A375 (cell line): Measurements from ENCODE around the gene NEUROG2. TPM values are rescaled to one million over a fixed set of nuclear protein-coding genes. Genes with fewer than 3 reads are reported as not detected.

ENCODE experiments used
- total RNA-seq: library from RNA; depleted of rRNA; stranded (reverse); fragments of >200 nt; shearing (Covaris generic); gene quantifications from 2 replicates; pipeline ENCODE4 v1.2.3, GENCODE V29; 2014; rRNA removed

NEUROG2 gene
- total RNA-seq: 0.26 TPM in 1 of 2 replicates, not detected in the other

DNA sequence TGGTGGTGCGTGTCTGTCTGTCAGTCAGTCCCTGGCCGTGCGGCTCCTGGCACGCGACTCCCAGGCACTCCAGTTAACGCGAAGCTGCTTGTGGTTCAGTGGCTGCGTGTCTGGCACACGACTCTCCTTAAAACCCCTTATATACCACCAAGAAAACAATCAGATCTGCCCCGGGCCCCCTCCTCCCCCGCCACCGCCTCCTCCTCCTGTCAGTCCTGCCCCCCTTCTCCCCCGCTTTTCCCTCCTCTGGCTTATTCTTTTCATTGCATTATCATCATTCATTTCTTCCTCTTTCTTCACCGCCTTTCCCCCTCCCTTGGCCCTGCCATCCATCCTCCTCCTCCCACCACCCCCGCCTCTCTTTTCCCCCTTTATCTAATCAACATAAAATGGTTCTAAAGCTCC, at the start of gene NEUROG2:
TSS of gene NEUROG2 (minus strand) at position 115 of the 405 bp plus-strand sequence. CDS start 705 bp downstream, outside the sequence.

Other genes starting within 250 kb of the NEUROG2 start
- gene TIFA, start 230.3 kb downstream of the NEUROG2 start, total RNA-seq: 10.3 and 12.0 TPM in 2 replicates
- 8.6 and 9.8 TPM in 2 replicates for gene ALPK1, start 218.8 kb downstream of the NEUROG2 start, total RNA-seq
- 10.6 and 11.6 TPM in 2 replicates for gene ZGRF1, start 120.7 kb upstream of the NEUROG2 start, total RNA-seq
- 32.1 and 45.3 TPM in 2 replicates for gene LARP7, start 121.0 kb upstream of the NEUROG2 start, total RNA-seq